ENCODE data around the gene MT1H.
A peak's percentile ranks its signal among the peaks of the same experiment; 100 is the strongest.
"Not testable (repeated sequence)": the region's sequence is repeated elsewhere in the genome, so short reads cannot be mapped to it uniquely, and the experiment has no call there.

MT1H gene

DNA sequence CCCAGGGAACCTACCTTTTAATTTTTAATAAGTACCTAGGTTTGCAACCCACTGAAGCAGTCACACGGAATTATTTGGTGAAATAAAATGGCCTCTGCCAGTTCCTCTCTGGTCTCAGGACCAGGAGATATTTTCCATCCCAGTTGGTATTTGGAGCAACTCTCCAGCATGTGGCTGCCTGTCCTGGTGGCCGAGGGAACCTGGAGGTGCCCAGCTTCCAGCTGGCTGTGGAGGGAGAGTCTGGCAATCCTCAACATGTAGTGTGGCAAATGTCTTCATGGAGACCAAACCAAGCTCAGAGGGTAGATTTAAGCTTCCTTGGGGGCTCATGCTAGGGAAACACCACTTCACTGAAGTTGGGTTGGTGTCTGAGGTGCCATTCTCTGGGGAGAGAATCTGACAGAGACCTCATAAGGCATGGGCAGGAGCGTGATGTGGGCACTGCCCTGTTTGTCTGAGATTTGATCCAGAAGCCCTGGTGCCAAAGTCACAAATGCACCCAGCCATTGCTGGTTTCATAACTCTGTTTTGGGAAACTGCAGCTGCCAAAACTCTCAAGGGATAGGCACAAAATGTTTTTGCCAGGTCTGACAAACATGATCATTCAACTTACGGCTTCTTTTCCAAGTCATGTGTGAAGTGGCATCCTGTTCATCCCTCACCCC, 15.4 kb downstream of the MT1H start:
- no peak for DNase-seq

DNA sequence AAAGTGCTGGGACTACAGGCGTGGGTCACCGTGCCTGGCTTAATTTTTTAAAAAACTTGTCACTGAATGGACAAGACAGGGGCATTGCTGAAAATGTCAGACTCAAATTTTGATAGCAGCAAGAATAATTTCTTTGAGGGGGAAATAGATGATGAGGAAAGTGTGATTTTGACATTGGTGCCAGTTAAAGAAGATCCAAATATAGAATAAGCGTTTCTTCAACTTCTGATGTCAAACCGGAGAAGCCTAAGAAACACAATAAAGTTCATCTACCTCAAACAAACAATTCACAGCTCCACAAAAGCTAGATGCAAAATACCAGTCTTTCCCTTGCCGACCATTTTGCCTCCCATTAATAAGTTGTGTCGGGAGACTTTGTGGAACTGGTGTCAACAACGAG, 17.1 kb downstream of the MT1H start:
- DNase-seq: no peak

DNA sequence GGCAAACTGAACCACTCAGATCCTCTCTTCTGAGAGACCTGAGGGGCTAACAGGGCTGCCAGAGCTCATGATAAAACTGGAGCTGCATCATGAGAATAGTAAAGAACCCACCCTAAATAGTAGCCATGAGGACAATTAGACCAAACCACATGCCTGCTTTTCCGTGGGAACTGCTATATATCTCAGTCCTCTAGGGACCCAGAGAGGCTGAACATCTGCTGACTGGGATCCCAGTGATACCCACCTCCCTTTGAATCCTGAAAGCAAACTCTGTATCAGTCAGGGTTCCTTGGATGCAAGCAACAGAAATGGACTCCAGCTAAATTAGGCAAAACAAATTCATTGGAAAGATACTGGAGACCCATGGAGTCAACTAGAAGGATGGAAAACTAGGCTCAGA, 19.1 kb downstream of the MT1H start:
- DNase-seq: no peak

DNA sequence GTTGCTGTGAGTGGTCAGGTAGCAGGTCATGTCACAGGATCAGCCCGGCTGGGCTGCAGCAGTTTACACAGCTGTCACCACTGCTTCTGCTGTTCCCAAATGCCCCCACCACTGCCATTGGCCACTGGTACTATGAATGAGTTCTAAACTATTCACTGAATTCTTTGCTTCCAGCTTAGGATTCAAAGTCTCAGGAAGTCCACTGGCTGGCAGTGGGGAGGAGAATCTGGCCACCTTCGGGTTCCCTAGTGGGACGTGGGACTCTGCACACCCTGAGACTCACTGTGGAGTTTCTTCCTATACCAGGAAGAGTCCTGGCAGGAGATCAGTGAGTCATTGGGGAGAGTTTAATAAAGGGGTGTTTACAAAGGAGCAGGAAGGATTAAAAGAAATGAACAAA, 19.6 kb downstream of the MT1H start:
- peak; percentile 20 for DNase-seq

DNA sequence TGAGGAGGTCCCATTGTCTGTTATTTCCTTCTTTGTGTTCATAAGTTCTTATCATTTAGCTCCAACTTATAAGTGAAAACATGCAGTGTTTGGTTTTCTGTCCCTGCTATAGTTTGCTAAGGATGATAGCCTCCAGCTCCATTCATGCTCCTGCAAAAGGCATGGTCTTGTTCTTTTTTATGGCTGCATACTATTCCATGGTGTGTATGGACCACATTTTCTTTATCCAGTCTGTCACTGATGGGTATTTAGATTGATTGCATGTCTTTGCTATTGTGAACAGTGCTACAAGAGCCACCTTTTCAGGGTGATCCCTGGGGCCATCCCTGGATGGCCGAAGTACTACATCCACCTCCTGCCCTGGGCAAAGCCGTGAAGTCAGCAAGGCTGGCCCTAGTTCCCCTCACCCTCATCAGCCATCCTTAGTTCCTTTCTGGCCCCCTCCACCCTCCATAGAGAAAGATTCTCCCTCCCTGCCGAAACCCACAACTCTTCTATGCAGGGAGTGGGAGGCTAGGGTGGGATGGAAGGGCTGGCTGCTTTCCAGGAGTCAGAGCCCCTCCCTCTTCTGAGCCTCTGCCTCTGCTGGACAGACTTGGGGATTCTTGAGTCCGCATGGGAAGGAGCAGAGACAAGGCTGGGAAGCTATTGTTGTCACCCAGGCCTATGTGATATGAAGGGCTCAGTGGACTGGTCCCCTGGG, 21.0 kb downstream of the MT1H start:
- DNase-seq: no peak

DNA sequence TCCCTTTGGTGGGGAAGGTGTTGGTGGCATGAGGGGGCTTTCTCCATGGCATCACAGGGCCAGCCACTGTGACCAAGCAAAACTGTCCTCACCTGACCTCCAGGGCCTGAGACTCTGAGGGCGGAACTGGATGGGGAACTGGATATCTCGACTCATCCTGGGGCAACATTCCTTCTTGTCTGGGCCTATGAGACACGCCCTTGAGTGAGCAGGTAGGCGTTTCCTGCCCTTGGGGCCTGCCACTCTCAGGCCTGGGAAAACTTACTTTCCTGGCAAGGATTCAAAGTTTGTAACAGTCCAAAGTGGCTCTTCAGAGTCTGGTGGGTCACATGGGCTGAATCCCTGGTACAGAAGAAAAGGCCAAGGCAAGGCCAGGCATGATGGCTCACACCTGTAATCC, 22.3 kb downstream of the MT1H start:
- DNase-seq: no peak

DNA sequence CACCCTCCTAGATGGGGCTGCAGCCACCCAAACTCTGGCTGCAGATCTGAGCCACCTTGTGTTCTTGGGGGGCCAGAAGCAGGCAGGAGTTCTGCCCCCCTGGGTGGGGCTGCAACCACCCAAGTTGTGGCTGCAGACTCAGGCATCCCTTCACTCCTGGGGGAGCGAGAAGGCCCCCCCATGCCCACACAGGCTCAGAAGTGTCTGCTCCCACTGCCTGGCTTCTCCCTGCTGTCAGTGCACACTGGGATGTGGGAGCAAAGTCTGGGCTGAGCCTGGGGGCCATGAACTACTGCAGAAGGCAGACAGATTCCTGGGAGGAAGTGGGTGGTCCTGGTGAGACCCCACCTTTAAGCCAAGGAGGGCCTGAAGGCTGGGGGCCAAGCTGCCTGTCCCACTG, 25.6 kb downstream of the MT1H start:
- no peak for DNase-seq

DNA sequence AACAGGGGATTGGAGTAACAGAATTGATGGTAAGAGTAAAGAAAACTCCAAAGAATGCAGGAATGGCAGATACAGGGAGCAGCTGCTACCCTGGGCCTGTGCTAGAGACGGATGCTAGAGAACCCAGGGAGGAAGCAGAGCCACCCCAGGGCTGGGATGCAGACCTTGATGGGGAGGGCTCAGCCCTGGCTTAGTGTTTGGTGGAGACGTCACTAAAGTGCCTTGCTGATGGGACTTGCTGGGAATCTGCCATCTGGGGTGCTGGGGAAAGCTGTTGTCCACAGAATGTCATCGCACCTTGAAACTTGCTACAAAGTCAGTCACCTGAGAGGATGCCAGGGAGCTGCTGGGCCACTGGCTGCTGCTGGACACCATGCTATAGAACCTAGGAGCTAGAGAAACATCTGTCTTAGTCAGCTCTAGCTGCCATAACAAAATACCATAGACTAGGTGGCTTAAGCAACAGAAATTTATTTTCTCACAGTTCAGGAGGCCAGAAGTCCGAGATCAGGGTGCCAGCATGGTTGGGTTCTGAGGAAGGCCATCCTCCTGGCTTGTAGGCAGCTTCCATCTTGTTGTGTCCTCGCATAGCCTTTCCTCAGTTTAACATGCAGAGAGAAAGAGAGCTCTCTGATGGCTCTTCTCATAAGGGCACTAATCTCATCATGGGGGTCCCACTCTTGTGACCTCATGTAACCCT, 28.0 kb downstream of the MT1H start:
- DNase-seq: no peak

DNA sequence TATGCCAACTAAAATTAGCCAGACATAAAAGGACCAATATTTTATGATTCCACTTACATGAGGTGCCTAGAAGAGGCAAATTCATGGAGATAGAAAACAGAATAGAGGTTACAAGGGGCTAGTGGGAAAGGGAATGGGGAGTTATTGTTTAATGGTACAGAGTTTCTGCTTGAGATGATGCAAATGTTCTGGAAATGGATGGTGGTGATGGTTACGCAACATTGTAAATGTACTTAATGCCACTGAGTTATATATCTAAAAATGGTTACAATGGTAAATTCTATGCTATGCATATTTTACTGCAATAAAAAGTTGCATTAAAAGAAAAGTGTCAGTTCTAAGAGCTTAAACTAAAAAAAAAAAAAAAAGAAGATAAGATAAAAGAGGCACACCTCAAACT, 30.6 kb downstream of the MT1H start:
- no peak for DNase-seq

DNA sequence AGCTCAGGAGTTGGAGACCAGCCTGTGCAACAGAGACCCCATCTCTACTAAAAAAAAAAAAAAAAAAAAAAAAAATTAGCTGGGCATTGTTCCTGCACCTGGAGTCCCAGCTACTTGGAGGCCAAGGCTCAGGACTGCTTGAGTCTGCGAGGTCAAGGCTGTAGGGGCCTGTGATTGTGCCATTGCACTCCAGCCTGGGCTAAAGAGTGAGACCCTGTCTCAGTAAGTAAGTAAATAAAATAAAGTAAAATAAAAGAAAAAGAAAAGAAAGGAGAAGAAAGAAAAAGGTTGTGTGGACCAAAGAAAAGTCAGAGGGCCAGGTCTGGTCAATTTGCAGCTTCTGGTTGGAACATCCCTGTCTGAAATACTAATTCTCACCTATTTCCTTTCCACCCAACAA, 31.0 kb downstream of the MT1H start:
- no peak for DNase-seq

DNA sequence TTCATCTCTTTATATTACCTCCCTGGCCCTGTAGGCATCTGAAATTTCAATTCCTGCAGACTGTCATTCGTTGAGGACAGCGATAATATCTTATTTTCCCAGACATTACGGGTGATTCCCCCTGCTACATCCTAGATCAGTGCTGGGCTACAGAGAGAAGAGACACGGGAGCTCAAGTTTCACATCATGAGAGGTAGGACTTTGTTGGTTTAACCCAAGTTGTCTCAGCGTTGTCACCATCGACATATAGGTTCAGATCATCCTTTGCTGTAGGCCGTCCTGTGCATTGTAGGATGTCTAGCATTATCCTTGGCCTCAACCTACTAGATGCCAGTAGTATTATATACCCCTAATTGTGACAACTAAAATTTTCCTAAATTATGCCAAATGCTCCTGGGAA, 31.9 kb downstream of the MT1H start:
- no peak for DNase-seq

DNA sequence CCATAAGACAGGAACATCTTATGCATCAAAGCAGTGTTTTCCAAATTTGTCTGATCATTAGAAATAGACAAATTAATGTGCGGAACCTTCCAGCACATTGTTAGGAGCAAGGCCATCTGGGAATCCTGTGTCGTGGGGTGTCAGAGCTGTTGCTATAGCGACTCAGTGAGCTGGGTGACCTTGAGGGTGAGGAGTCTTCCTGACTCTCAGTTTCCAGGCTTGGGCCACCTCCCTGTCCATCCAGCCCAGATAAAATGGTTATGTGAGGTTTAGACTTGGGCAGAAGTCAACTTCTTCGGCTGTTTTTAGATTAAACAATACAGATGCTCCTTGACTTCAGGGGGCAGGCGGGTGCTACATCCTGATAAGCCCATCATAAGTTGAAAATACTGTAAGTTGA, 33.2 kb downstream of the MT1H start:
- DNase-seq: no peak

DNA sequence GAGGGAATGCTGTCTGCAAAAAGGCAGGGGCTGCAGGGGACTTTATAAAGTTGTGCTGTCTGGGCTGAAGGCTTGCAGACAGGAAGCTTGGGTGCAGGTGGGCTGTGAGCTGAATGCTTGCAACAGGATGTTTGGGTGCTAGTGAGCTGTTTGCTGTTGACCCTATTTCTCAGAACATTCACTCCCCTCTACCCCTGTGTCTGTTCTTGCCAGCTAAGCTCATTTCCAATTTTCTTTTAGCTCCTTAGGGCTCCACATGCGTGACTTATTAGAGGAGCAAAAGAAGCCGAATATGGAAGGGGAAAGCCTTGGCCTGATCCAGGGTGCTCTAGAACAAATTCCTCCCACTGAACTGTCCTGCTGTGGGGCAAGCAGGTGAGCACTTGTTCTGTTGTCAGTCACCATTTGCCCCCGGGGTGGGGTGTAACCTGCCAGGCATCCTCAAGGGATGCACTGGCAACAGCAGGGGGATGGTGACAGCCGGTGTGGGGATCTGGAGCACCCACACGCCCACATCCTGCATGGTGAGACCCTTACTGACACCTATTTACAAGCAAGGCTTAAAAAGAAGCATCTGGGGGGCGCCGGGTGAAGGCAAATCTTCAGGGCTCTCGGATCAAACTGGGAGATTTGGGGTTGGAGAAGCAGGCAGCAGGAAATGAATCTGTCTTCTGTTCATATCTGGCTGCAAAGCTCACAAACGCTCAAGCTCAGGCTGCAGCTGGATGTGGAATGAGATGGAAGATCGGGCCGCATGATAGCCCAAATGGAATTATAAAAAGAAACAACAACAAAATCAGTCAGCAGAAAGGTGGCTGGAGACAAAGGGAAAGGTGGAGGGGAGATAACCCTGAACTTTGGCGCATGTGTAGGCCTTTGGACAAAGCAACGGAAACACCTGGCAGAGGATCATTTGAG, 39.2 kb downstream of the MT1H start:
- DNase-seq: peak; percentile 91

DNA sequence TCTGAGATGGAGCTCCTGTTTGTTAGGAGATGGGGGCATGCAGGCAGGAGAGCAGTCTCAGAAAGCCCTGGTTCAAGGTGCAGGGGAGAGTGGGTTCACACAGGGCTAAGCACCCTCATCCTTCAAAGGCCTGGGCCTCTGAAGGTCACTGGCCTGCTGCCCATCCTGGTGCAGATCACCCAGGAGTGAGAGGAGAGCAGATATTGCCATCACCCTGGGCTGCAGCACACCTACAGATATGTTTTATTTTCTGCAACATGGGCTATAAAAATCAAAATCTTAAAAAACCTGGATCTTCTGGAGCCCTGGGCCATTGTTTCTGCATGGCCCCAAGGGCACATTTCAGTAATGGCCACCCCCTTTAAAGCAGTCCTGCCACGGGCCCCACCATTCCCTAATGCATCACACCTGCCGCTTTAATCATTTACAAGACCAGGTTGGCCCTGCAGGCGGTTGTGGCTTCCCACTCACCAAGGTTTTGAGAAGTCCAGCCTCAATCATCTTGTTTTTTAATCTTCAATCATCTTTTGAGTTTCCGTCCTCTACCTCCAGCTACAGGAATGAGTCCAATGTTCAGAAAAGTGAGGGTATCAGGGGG, 39.9 kb downstream of the MT1H start:
- DNase-seq: peak; percentile 42

DNA sequence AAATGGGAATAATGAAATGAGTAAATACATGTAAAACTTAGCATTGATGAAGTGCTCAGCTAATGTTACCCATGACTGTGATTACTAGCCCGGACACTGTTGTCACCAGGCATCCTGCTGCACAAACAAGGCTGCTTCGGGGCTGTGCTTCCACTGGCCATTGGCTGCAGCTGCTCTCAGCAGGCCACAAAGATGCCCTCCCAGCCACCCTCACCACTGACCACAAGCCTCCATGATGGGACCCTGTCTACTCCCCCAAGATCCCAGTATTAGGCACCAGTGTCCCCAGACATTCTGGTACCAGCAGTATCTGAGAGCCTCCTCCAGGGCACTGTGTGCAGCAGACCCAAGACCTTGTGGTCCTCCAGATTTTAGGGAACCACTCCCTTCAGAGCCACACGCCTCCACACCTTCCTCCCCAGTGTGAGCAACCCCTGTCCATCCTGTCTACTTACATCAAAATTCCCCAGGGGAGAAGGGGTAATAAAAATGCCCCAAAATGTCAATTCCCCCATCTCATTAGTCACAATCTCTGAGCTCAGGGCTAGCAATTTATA, 40.6 kb downstream of the MT1H start:
- DNase-seq: peak; percentile 32

DNA sequence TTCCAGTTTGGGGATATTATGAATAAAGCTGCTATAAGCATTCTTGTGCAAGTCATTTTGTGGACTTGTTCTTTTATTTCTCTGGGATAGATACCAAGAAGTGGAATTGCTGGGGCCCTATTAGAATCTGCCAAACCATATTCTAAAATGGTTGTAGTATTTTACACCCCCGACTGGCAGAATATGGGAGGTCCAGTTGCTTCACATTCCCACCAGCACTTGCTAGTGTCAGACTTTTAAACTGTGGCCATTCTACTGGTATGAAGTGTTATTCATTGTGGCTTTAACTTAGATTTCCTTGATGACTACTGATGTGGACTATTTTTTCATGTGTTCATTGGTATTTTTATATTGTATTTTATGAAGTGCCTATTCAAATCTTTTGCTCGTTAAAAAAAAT, 42.2 kb downstream of the MT1H start:
- DNase-seq: no peak

DNA sequence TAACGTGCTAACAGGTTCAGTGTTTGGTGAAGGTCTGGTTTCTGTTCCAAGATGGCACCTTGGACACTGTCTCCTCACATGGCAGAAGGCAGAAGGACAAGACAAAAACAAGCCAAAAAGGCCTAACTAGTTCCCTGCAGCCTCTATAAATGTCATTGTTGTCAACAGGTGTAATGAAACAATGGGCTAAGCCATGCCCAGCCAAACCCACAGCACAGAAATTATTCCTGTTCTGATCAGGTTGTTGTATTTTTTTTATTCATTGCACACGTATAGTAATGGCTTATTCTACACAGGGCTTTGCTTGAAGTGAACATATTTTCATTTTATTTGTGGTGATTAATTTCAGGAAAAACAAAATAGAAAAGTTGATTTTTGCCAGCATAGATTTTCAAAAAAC, 44.2 kb downstream of the MT1H start:
- no peak for DNase-seq

DNA sequence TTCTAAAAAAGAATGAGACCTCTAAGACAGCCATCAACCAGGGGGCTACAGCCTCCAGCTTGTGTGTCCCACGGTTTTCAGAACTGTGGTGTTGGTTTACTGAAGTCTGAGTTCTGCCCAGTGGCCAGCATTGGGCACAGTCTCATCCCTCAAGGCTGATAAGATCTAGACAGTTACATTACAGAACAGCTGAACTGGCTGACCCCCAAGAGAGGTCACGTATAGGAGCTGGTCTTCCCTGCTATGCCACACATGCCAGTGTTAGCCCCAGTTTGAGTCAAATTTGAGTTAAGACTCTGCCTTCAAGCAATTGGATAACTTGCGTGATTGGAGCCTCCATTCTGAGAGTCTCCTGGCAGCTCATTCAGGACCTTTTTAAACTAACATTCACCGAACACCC, 45.5 kb downstream of the MT1H start:
- DNase-seq: no peak

DNA sequence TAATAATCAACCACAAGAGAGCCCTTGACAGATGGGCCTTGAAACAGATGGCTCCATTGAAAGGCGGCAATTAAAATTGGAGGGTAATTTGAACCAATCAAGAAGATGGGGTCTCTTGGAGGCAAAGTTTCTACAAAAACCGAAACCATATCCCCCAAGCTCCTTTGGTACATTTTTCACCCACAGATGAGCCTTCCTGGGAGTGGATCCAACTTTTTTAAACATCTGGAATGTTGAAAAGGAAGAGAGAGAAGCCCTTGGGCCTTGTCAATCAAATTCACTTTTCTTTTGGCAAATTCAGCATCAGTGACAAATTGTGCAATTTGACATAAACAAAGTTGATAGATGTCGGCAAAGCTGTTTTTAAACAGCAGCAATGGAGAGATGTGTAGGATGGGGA, 47.1 kb downstream of the MT1H start:
- no peak for DNase-seq

DNA sequence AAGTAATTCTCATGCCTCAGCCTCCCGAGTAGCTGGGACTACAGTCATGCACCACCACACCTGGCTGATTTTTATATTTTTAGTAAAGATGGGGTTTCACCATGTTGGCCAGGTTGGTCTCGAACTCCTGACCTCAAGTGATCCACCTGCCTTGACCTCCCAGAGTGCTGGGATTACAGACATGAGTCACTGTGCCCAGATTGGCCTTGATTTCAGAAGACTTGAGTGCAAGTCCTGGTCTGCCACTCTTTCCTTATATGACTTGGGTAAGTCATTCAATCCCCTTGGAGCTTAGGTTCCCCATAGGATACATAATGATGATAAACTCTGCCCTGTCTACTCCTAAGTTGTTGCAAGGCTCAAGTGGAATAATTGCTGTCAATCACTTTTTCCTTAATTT, 47.9 kb downstream of the MT1H start:
- not testable (repeated sequence) for DNase-seq

Measured in NCI-H146 (cell line).